ENCODE measurements around the gene ASCC1.
A peak's percentile ranks its signal among the peaks of the same experiment; 100 is the strongest.

The ASCC1 gene

DNA sequence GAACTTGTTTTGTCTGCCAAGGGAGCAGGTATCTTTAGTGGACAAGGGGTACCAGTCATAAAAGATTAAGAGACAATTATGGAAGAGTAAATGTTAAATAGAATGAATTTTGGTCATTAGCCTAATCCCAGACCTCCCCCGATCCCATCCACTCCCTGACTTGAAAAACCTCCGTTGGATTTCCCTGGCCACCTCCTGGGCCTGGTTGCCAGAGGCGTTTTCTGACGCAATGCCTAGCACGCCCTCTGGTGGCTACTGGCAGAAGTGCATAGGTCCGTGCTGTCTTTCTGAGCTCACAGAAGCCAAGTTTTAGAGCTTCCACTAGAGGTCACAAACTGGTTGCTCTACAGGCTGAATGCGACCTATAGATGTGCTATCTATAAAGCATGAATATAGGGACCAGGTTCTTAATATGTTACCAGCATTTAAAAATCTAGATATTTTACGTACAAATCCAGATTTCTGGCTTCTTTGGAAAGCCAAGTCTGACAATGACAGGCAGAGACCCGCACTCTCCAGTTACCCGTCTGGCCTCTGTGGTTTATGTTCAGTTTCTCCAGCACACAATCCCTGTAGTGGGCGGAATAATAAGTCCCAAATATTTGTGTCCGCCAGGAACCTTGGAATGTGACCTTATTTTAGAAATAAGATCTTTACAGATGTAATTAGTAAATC lies 167.5 kb downstream of the ASCC1 start:
- TF ChIP-seq CTCF (IDR thresholded peaks at IDR 0.05; ENCODE audit: low read depth, low read length, poor library complexity, severe bottlenecking) (peak; percentile 100), EZH2phosphoT487 (IDR thresholded peaks at IDR 0.05; ENCODE audit: borderline replicate concordance, low read length) (no peak)
- Histone ChIP-seq H3F3A (ENCODE audit: control insufficient read depth, insufficient read depth) (no peaks in the 10 kb centered on the region), H3K4me1 (ENCODE audit: control insufficient read depth, low read length) (no peaks in the 10 kb centered on the region), H3K9me3 (ENCODE audit: control insufficient read depth, insufficient read depth, low read length) (no peaks in the 10 kb centered on the region), H3K4me3 (ENCODE audit: low read length) (no peak overlapping the region), H4K20me1 (ENCODE audit: control insufficient read depth, insufficient read depth, low read depth, low read length) (no peaks in the 10 kb centered on the region), H3K36me3 (ENCODE audit: control insufficient read depth, low read length) (no peaks in the 10 kb centered on the region), H3K79me2 (ENCODE audit: control insufficient read depth, low read length) (no peaks in the 10 kb centered on the region), H3K9me2 (replicated peaks; ENCODE audit: control insufficient read depth, low read length) (no peaks in the 10 kb centered on the region), H3K4me2 (ENCODE audit: low read length) (no peak overlapping the region), H3K27me3 (ENCODE audit: control insufficient read depth, low read length) (peaks cover 3% of the 10 kb centered on the region; the same call in 1 of the 2 replicates), H3K27ac (ENCODE audit: low read depth, low read length) (no peak overlapping the region)
